Thyroid gland (tissue), 4 donors: ENCODE data around the gene MIEF2.

Experiments
- POLR2A ChIP-seq, 2 donors: fragments of 450-650 bp; IDR thresholded peaks; one replicate each; pipeline ENCODE4 v1.6.1; 2017; ENCODE audit warnings: antibody characterized with exemption in 2 of 2, mild to moderate bottlenecking in 2 of 2, moderate library complexity in 1 of 2
- TF ChIP-seq, protein P1 (sequence below), 6 experiments: fragments of 200-600 bp in 3 of 6; fragments of 450-650 bp in 3 of 6; sonication (generic) in 3 of 6; IDR thresholded peaks; one replicate each; pipeline ENCODE4 v1.5.1; 2016 to 2019; ENCODE audit warnings: antibody characterized with exemption in 6 of 6, mild to moderate bottlenecking in 2 of 6, inconsistent platforms in 1 of 6, moderate library complexity in 1 of 6

DNA sequence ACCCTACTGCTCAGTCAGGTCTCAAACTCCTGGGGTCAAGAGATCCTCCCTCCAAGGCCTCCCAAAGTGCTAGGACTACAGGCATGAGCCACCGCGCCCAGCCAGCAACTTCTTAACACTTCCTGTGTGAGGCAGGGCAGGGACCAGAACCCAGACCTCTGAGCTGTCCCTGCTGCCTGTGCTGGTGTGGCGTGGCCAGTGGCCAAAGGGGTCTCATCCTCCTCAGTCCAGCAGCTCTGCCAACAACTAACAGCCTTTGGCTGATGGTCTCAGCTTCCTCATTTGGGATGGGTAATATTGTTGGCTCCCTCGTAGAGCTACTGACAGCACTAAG lies 36.4 kb upstream of the MIEF2 start:
- TF ChIP-seq, protein P1, sequence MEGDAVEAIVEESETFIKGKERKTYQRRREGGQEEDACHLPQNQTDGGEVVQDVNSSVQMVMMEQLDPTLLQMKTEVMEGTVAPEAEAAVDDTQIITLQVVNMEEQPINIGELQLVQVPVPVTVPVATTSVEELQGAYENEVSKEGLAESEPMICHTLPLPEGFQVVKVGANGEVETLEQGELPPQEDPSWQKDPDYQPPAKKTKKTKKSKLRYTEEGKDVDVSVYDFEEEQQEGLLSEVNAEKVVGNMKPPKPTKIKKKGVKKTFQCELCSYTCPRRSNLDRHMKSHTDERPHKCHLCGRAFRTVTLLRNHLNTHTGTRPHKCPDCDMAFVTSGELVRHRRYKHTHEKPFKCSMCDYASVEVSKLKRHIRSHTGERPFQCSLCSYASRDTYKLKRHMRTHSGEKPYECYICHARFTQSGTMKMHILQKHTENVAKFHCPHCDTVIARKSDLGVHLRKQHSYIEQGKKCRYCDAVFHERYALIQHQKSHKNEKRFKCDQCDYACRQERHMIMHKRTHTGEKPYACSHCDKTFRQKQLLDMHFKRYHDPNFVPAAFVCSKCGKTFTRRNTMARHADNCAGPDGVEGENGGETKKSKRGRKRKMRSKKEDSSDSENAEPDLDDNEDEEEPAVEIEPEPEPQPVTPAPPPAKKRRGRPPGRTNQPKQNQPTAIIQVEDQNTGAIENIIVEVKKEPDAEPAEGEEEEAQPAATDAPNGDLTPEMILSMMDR (IDR thresholded peaks at IDR 0.05), result no peak
- no peak for TF ChIP-seq POLR2A (IDR thresholded peaks at IDR 0.05)
